WTC11 (cell line): ENCODE measurements around the gene UGT2B15. TPM values are rescaled to one million over a fixed set of nuclear protein-coding genes. Genes with fewer than 3 reads are reported as not detected.
A peak's percentile ranks its signal among the peaks of the same experiment; 100 is the strongest.
"Not testable (repeated sequence)": the region's sequence is repeated elsewhere in the genome, so short reads cannot be mapped to it uniquely, and the experiment has no call there.

ENCODE experiments used
- ATAC-seq: fragments of 200-7000 bp; cut with Tn5 transposase; 2 replicates; pipeline ENCODE4 v1.10.0; 2021; ENCODE audit warnings: mild to moderate bottlenecking, moderate library complexity
- CTCF ChIA-PET: fragments of 300-600 bp; sonication (Branson Sonifier 250); formaldehyde crosslinking; loops from one replicate; lab custom pipeline; 2021; ENCODE audit warnings: antibody characterized with exemption; lab: Charles Lee
- POLR2A ChIA-PET: fragments of 350-600 bp; sonication (Branson Sonifier 250); formaldehyde crosslinking; loops from one replicate; lab custom pipeline; 2021; ENCODE audit warnings: antibody characterized with exemption; lab: Charles Lee
- DNase-seq: peaks from one replicate; pipeline ENCODE4 v3.0.0; 2021; ENCODE audit warnings: low spot score
- H3K27ac Mint-ChIP-seq: 2 replicates; pipeline ENCODE4 v1.8.0; 2021; ENCODE audit warnings: mixed read lengths
- H3K27me3 Mint-ChIP-seq: 2 replicates; pipeline ENCODE4 v1.8.0; 2021; ENCODE audit warnings: low read depth, mild to moderate bottlenecking, moderate library complexity, mixed read lengths
- H3K36me3 Mint-ChIP-seq: 2 replicates; pipeline ENCODE4 v1.8.0; 2021; ENCODE audit warnings: mixed read lengths
- H3K4me1 Mint-ChIP-seq: 2 replicates; pipeline ENCODE4 v1.8.0; 2022; ENCODE audit warnings: mixed read lengths
- H3K4me3 Mint-ChIP-seq: 2 replicates; pipeline ENCODE4 v1.8.0; 2021; ENCODE audit warnings: mild to moderate bottlenecking, moderate library complexity, mixed read lengths
- H3K9me3 Mint-ChIP-seq: 2 replicates; pipeline ENCODE4 v1.8.0; 2021; ENCODE audit warnings: mixed read lengths
- CREB1 ChIP-seq: sonication (generic); formaldehyde crosslinking; IDR thresholded peaks from 2 replicates; pipeline ENCODE4 v1.8.0; 2023; ENCODE audit warnings: mild to moderate bottlenecking, missing genetic modification reagents
- FOXP4 ChIP-seq: sonication (generic); formaldehyde crosslinking; IDR thresholded peaks from 2 replicates; pipeline ENCODE4 v1.8.0; 2022; ENCODE audit warnings: mild to moderate bottlenecking, missing genetic modification reagents
- MYBL2 ChIP-seq: sonication (generic); formaldehyde crosslinking; IDR thresholded peaks from 2 replicates; pipeline ENCODE4 v1.8.1; 2023; ENCODE audit warnings: mild to moderate bottlenecking, moderate library complexity, missing genetic modification reagents
- OVOL2 ChIP-seq: fragments of 250-450 bp; sonication (Bioruptor Pico); IDR thresholded peaks from 2 replicates; pipeline ENCODE4 v1.9.0; 2021; ENCODE audit warnings: mild to moderate bottlenecking, borderline replicate concordance
- PRDM15 ChIP-seq: sonication (generic); formaldehyde crosslinking; IDR thresholded peaks from 2 replicates; pipeline ENCODE4 v1.8.0; 2022; ENCODE audit warnings: missing genetic modification reagents
- SMAD3 ChIP-seq: sonication (generic); formaldehyde crosslinking; IDR thresholded peaks from 2 replicates; pipeline ENCODE4 v1.8.0; 2022; ENCODE audit warnings: missing genetic modification reagents, mild to moderate bottlenecking, borderline replicate concordance
- SMAD4 ChIP-seq: sonication (generic); formaldehyde crosslinking; IDR thresholded peaks from 2 replicates; pipeline ENCODE4 v1.8.0; 2022; ENCODE audit warnings: mild to moderate bottlenecking, missing genetic modification reagents
- SOX15 ChIP-seq: fragments of 250-450 bp; sonication (Bioruptor Pico); IDR thresholded peaks from 2 replicates; pipeline ENCODE4 v1.9.0; 2021; ENCODE audit warnings: mild to moderate bottlenecking
- TEAD4 ChIP-seq: sonication (generic); formaldehyde crosslinking; IDR thresholded peaks from 2 replicates; pipeline ENCODE4 v1.8.0; 2022; ENCODE audit warnings: mild to moderate bottlenecking, missing genetic modification reagents
- TP53 ChIP-seq: sonication (generic); formaldehyde crosslinking; IDR thresholded peaks from 2 replicates; pipeline ENCODE4 v1.8.1; 2023; ENCODE audit warnings: mild to moderate bottlenecking, missing genetic modification reagents
- USF1 ChIP-seq: sonication (generic); formaldehyde crosslinking; IDR thresholded peaks from 2 replicates; pipeline ENCODE4 v1.8.0; 2022; ENCODE audit warnings: mild to moderate bottlenecking, missing genetic modification reagents
- ZNF121 ChIP-seq: sonication (generic); formaldehyde crosslinking; IDR thresholded peaks from 2 replicates; pipeline ENCODE4 v1.8.0; 2023; ENCODE audit warnings: missing genetic modification reagents
- ZNF396 ChIP-seq: fragments of 250-450 bp; sonication (Bioruptor Pico); IDR thresholded peaks from 2 replicates; pipeline ENCODE4 v1.8.0; 2021; ENCODE audit warnings: mild to moderate bottlenecking, moderate library complexity, borderline replicate concordance
- ZNF416 ChIP-seq: fragments of 250-450 bp; sonication (Bioruptor Pico); IDR thresholded peaks from 2 replicates; pipeline ENCODE4 v1.9.0; 2021; ENCODE audit warnings: mild to moderate bottlenecking, inconsistent platforms
- ZNF423 ChIP-seq: fragments of 250-450 bp; sonication (Bioruptor Pico); IDR thresholded peaks from 2 replicates; pipeline ENCODE4 v2.1.2; 2022; ENCODE audit warnings: mild to moderate bottlenecking, moderate library complexity
- ZSCAN18 ChIP-seq: fragments of 250-450 bp; sonication (Bioruptor Pico); IDR thresholded peaks from 2 replicates; pipeline ENCODE4 v2.1.2; 2022; ENCODE audit warnings: mild to moderate bottlenecking, moderate library complexity
- total RNA-seq: library from RNA; stranded (reverse); gene quantifications from 3 replicates; pipeline ENCODE4 v1.2.3, GENCODE V29; 2021
- TF ChIP-seq, protein P1 (sequence below): sonication (generic); formaldehyde crosslinking; IDR thresholded peaks from 2 replicates; pipeline ENCODE4 v1.8.1; 2022; ENCODE audit warnings: mild to moderate bottlenecking, missing genetic modification reagents, moderate library complexity, borderline replicate concordance
- TF ChIP-seq, protein P2 (sequence below): fragments of 250-450 bp; sonication (Bioruptor Pico); IDR thresholded peaks from 2 replicates; pipeline ENCODE4 v1.8.0; 2021; ENCODE audit warnings: mild to moderate bottlenecking

Gene UGT2B15
- total RNA-seq, 1 experiment from 2014 or later = 0.22 TPM

GRCh38 chr4:68708566-68708965 lies 38.1 kb upstream of the UGT2B15 start (continued):
- TF ChIP-seq PRDM15 (CRISPR knock-in tag) (no peak), TP53 (CRISPR knock-in tag) (no peak)

DNA sequence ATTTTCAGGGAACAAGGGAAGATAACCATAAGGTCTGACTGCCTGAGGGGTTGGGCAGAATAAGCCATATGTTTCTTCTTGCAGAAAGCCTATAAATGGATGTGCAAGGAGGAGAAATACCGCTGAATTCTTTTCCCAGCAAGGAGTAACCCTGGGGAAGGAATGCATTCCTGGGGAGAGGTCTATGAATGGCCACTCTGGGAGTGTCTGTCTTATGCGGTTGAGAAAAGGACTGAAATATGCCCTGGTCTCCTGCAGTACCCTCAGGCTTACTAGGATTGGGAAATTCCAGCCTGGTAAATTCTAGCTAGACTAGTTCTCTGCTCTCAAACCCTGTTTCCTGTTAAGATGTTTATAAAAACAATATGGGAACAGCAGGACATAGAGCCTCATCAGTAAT lies 32.7 kb upstream of the UGT2B15 start:
- H3K4me1 Mint-ChIP-seq, POLR2A ChIA-PET, ATAC-seq, H3K27me3 Mint-ChIP-seq, CTCF ChIA-PET, H3K4me3 Mint-ChIP-seq, H3K27ac Mint-ChIP-seq: not testable (repeated sequence)
- Mint-ChIP-seq H3K9me3 (peaks cover 55% of the 10 kb centered on the region), H3K36me3 (peaks cover 19% of the 10 kb centered on the region)
- DNase-seq = peak; percentile 23

DNA sequence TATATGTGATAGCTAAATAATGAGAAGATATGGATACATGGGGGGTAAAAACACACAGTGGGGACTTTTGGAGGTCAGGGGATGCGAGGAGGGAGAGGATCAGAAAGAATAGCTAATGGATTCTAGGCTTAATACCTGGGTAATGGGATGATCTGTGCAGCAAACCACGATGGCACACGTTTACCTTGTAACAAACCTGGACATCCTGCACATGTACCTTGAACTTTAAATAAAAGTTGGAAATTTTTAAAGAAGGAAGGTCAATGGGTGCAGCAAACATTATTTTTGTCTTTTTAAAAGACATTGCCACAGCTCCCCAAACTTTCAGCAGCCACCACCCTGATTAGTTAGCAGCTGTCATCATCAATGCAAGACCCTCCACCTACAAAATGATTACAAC lies 29.7 kb upstream of the UGT2B15 start:
- TF ChIP-seq TEAD4 (CRISPR knock-in tag) = no peak
- peaks cover 64% of the 10 kb centered on the region for H3K9me3 Mint-ChIP-seq
- ATAC-seq = no peak
- H3K36me3 Mint-ChIP-seq = peaks cover 19% of the 10 kb centered on the region
- DNase-seq = no peak
- peaks cover 5% of the 10 kb centered on the region; the same call in 1 of the 2 replicates for H3K4me1 Mint-ChIP-seq
- CTCF ChIA-PET = no interaction called here
- H3K27me3 Mint-ChIP-seq = no peaks in the 10 kb centered on the region
- no peak overlapping the region for H3K4me3 Mint-ChIP-seq
- POLR2A ChIA-PET = no interaction called here
- H3K27ac Mint-ChIP-seq = no peak overlapping the region

- Mint-ChIP-seq H3K4me1 (no peaks in the 10 kb centered on the region), H3K27me3 (no peaks in the 10 kb centered on the region), H3K9me3 (peaks cover 58% of the 10 kb centered on the region), H3K36me3 (peaks cover 39% of the 10 kb centered on the region), H3K4me3 (no peak overlapping the region), H3K27ac (no peak overlapping the region)
- ATAC-seq = no peak
- no peak for DNase-seq
- POLR2A ChIA-PET = no interaction called here
- CTCF ChIA-PET = no interaction called here
- TF ChIP-seq SMAD3 (no peak), ZNF121 (CRISPR knock-in tag) (no peak), ZSCAN18 (CRISPR knock-in tag) (no peak), MYBL2 (CRISPR knock-in tag) (no peak), CREB1 (CRISPR knock-in tag) (no peak), FOXP4 (no peak), ZNF423 (CRISPR knock-in tag) (no peak), OVOL2 (no peak), USF1 (CRISPR knock-in tag) (no peak), ZNF396 (no peak), SOX15 (no peak), ZNF416 (CRISPR knock-in tag) (no peak), SMAD4 (CRISPR knock-in tag) (no peak)
- TF ChIP-seq, protein P1, sequence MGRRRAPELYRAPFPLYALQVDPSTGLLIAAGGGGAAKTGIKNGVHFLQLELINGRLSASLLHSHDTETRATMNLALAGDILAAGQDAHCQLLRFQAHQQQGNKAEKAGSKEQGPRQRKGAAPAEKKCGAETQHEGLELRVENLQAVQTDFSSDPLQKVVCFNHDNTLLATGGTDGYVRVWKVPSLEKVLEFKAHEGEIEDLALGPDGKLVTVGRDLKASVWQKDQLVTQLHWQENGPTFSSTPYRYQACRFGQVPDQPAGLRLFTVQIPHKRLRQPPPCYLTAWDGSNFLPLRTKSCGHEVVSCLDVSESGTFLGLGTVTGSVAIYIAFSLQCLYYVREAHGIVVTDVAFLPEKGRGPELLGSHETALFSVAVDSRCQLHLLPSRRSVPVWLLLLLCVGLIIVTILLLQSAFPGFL (CRISPR knock-in tag) = no peak
- TF ChIP-seq, protein P2, sequence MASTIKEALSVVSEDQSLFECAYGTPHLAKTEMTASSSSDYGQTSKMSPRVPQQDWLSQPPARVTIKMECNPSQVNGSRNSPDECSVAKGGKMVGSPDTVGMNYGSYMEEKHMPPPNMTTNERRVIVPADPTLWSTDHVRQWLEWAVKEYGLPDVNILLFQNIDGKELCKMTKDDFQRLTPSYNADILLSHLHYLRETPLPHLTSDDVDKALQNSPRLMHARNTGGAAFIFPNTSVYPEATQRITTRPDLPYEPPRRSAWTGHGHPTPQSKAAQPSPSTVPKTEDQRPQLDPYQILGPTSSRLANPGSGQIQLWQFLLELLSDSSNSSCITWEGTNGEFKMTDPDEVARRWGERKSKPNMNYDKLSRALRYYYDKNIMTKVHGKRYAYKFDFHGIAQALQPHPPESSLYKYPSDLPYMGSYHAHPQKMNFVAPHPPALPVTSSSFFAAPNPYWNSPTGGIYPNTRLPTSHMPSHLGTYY (CRISPR knock-in tag) = no peak
These were observed 23.0 kb upstream of the UGT2B15 start for GRCh38 chr4:68693325-68694075.
